K562 (cell line): ENCODE results near the gene PTP4A2. TPM values are rescaled to one million over a fixed set of nuclear protein-coding genes. Genes with fewer than 3 reads are reported as not detected.

Source experiments
- ARNT ChIP-seq, 2 experiments: fragments of 450-650 bp; IDR thresholded peaks; 2 replicates each; pipeline ENCODE4 v1.6.1; 2016; ENCODE audit warnings: mild to moderate bottlenecking in 1 of 2
- BRD9 ChIP-seq: fragments of 450-650 bp; IDR thresholded peaks from 2 replicates; pipeline ENCODE4 v1.6.1; 2018; ENCODE audit warnings: low read depth; ENCODE audit not compliant: partially characterized antibody
- DNMT1 ChIP-seq: fragments of 450-650 bp; IDR thresholded peaks from 2 replicates; pipeline ENCODE4 v1.6.1; 2016; ENCODE audit warnings: antibody characterized with exemption, mild to moderate bottlenecking
- DPF2 ChIP-seq: fragments of 450-650 bp; IDR thresholded peaks from 2 replicates; pipeline ENCODE4 v1.6.1; 2016
- HCFC1 ChIP-seq: IDR thresholded peaks from 2 replicates; pipeline ENCODE4 v1.6.1; 2012; ENCODE audit warnings: low read depth, low read length, improper control_type of control experiment
- LARP7 ChIP-seq: fragments of 450-650 bp; IDR thresholded peaks from 2 replicates; pipeline ENCODE4 v1.6.1; 2016
- MAFG ChIP-seq: fragments of 450-650 bp; conservative IDR thresholded peaks from 2 replicates; pipeline ENCODE4 v1.6.1; 2016; ENCODE audit warnings: missing genetic modification characterization, missing compliant biosample characterization
- MAZ ChIP-seq, 2 experiments: fragments of 450-650 bp in 1 of 2; sonication (generic) in 1 of 2; formaldehyde crosslinking; IDR thresholded peaks in 1 of 2; conservative IDR thresholded peaks in 1 of 2; 2 replicates each; pipeline versions ENCODE4 v1.4.0 to v1.5.0; 2020; ENCODE audit warnings: mild to moderate bottlenecking in 1 of 2, missing genetic modification reagents in 1 of 2
- MNT ChIP-seq, 2 experiments: fragments of 450-650 bp; conservative IDR thresholded peaks; 2 replicates each; pipeline ENCODE4 v1.6.1; 2017; ENCODE audit warnings: mild to moderate bottlenecking in 2 of 2, moderate library complexity in 2 of 2
- PCBP1 ChIP-seq: fragments of 200-400 bp; formaldehyde crosslinking; IDR thresholded peaks from 2 replicates; pipeline ENCODE4 v1.6.1; 2018; ENCODE audit warnings: mild to moderate bottlenecking, low read depth, low read length; ENCODE audit not compliant: poor library complexity, severe bottlenecking
- POLR2AphosphoS2 ChIP-seq: IDR thresholded peaks from 2 replicates; pipeline ENCODE4 v1.6.1; 2012; ENCODE audit warnings: low read length, improper control_type of control experiment
- RFX1 ChIP-seq: fragments of 450-650 bp; IDR thresholded peaks from 2 replicates; pipeline ENCODE4 v1.6.1; 2016; ENCODE audit warnings: mild to moderate bottlenecking, moderate library complexity
- THAP12 ChIP-seq: fragments of 250-450 bp; sonication (Bioruptor Pico); IDR thresholded peaks from 2 replicates; pipeline ENCODE4 v1.9.0; 2021; ENCODE audit warnings: mild to moderate bottlenecking, inconsistent platforms
- ZNF140 ChIP-seq: fragments of 250-450 bp; sonication (Bioruptor Pico); IDR thresholded peaks from 2 replicates; pipeline ENCODE4 v1.8.0; 2021; ENCODE audit warnings: moderate library complexity, mild to moderate bottlenecking, inconsistent platforms
- ZNF57 ChIP-seq: fragments of 450-650 bp; formaldehyde crosslinking; IDR thresholded peaks from 2 replicates; pipeline ENCODE4 v1.4.0; 2020; ENCODE audit warnings: mild to moderate bottlenecking, moderate library complexity
- ZNF668 ChIP-seq: fragments of 250-450 bp; sonication (Bioruptor Pico); IDR thresholded peaks from 2 replicates; pipeline ENCODE4 v1.8.0; 2022; ENCODE audit warnings: mild to moderate bottlenecking, inconsistent platforms
- ZNF740 ChIP-seq, 3 experiments: fragments of 200-800 bp in 1 of 3; sonication (Bioruptor generic) in 1 of 3; sonication (generic) in 1 of 3; formaldehyde crosslinking in 1 of 3; IDR thresholded peaks; 2 replicates each; pipeline versions ENCODE4 v1.6.1 to v1.8.0; 2016 to 2022; ENCODE audit warnings: mild to moderate bottlenecking in 2 of 3, missing compliant biosample characterization in 2 of 3, missing genetic modification characterization in 2 of 3, missing genetic modification reagents in 1 of 3
- polyA plus RNA-seq, 8 experiments: library from polyadenylated mRNA; depleted of rRNA in 4 of 8; stranded (reverse) in 5 of 8; unstranded in 3 of 8; fragments of >200 nt; fragmentation: Nextera tagmentation in 2 of 8; fragmentation: Illumina TruSeq in 1 of 8; extraction: Ambion mirVana in 2 of 8; extraction: Trizol in 1 of 8; gene quantifications; 2 replicates each; pipeline versions ENCODE4 v1.2.1 to v1.2.3, GENCODE V29; 2011 to 2014; ENCODE audit warnings: inconsistent platforms in 1 of 8, missing spikeins in 1 of 8
- total RNA-seq, 7 experiments: library from RNA; depleted of rRNA in 6 of 7; stranded (reverse); fragments of >200 nt in 6 of 7; fragmentation: Illumina TruSeq in 2 of 7; extraction: Trizol in 2 of 7; gene quantifications; 2 replicates each; pipeline versions ENCODE4 v1.2.1 to v1.2.3, GENCODE V29; 2011 to 2021; ENCODE audit warnings: low replicate concordance in 1 of 7
- TF ChIP-seq, protein P1 (sequence below): fragments of 450-650 bp; IDR thresholded peaks from 2 replicates; pipeline ENCODE4 v1.6.1; 2014; ENCODE audit warnings: low read depth, mild to moderate bottlenecking, moderate library complexity, borderline replicate concordance
- TF ChIP-seq, protein P2 (sequence below): fragments of 450-650 bp; formaldehyde crosslinking; IDR thresholded peaks from 2 replicates; pipeline ENCODE4 v1.4.0; 2022; ENCODE audit warnings: missing genetic modification characterization

Gene PTP4A2
- total and polyA plus RNA-seq, 9 of the 15 experiments (the other 6 are each of a cell fraction or from before 2014, with no cell fraction given) = 197 to 870 (median 480) TPM

DNA sequence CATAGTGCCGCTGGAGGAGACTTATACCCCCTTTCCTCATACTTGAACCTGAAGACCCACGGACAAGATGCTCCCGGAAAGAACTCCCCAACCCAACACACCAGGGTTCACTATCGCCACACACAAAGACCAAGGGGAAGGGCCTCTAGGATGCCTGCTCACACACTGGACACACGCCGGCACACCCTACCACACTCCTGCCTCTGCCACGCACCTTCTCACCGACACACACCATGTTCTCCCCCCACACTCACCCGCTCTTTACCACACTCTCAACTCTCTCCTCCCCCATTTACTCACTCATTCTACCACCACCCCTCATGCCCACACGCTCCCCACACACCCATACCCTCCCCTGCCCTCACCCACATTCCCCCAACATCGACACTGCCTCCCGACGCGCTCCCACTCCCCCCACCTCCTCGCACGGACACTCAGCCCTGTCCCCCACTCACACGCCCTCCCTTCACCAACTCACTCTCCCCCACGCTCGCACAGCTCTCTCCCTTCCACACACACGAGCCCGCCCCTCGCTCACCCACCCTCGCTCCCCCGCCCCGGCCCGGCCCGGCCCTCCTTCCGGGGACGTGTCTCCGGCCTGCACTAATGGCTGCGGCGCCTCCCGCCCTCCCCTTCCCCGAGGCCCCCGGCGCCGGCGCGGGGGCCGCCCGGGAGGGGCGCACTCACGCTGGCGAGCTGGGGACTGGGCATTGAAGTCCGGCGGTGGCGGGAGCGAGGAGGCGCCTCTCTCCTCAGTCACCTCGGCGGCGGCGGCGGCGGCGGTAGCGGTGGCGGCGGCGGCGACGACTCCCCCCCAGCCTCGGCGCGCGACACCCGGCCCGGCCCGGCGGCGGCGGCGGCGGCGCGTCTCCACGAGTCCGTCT is 626 bp downstream of the PTP4A2 start (continued):
- TF ChIP-seq, protein P1, sequence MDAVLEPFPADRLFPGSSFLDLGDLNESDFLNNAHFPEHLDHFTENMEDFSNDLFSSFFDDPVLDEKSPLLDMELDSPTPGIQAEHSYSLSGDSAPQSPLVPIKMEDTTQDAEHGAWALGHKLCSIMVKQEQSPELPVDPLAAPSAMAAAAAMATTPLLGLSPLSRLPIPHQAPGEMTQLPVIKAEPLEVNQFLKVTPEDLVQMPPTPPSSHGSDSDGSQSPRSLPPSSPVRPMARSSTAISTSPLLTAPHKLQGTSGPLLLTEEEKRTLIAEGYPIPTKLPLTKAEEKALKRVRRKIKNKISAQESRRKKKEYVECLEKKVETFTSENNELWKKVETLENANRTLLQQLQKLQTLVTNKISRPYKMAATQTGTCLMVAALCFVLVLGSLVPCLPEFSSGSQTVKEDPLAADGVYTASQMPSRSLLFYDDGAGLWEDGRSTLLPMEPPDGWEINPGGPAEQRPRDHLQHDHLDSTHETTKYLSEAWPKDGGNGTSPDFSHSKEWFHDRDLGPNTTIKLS = peak; percentile 13; the same call in 1 of the 2 replicates
- TF ChIP-seq HCFC1 (peak; percentile 27; the same call in 1 of the 2 replicates), PCBP1 (no peak), DPF2 (peak; percentile 84), ZNF140 (CRISPR knock-in tag) (no peak), ZNF668 (CRISPR knock-in tag) (peak; percentile 54; the same call in 1 of the 2 replicates), BRD9 (peak; percentile 65), MAFG (tag) (no peak), RFX1 (no peak), POLR2AphosphoS2 (peak; percentile 46; the same call in 1 of the 2 replicates), ARNT (IDR thresholded peaks at IDR 0.05) (peak in 1 of 2 experiments; percentile 73; a peak in 1 of 4 replicates), DNMT1 (peak; percentile 89), ZNF57 (CRISPR knock-in tag) (0 out of 2 replicates have a peak, but pooled peaks have one; percentile 32), THAP12 (CRISPR knock-in tag) (peak; percentile 67; the same call in 1 of the 2 replicates), ZNF740 (CRISPR knock-in tag; IDR thresholded peaks at IDR 0.05) (no peak; the same call in 1 of the 2 replicates), ZNF740 (tag; IDR thresholded peaks at IDR 0.05) (peak in 1 of 2 experiments; percentile 79; a peak in 1 of 4 replicates), MNT (conservative IDR thresholded peaks at IDR 0.05) (peak; percentile 54 to 83; a peak in 3 of 4 replicates), LARP7 (peak; percentile 100), MAZ (CRISPR knock-in tag; conservative IDR thresholded peaks at IDR 0.05 in 1 of 2, IDR thresholded peaks at IDR 0.05 in 1 of 2) (peak; percentile 11 to 90; a peak in 2 of 4 replicates)
- TF ChIP-seq, protein P2, sequence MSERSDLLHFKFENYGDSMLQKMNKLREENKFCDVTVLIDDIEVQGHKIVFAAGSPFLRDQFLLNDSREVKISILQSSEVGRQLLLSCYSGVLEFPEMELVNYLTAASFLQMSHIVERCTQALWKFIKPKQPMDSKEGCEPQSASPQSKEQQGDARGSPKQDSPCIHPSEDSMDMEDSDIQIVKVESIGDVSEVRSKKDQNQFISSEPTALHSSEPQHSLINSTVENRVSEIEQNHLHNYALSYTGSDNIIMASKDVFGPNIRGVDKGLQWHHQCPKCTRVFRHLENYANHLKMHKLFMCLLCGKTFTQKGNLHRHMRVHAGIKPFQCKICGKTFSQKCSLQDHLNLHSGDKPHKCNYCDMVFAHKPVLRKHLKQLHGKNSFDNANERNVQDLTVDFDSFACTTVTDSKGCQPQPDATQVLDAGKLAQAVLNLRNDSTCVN (CRISPR knock-in tag) = peak; percentile 99
